GM18498 (cell line): ENCODE results near the gene COL5A2.

Source experiments
- ATAC-seq: cut with Tn5 transposase; IDR thresholded peaks from one replicate; pipeline ENCODE4 v1.9.1; 2021; ENCODE audit warnings: mild to moderate bottlenecking, moderate library complexity; ENCODE audit not compliant: unreplicated experiment

COL5A2 gene

GRCh38 chr2:189150033-189150432 is 29.5 kb downstream of the COL5A2 start:
- ATAC-seq = no peak

- ATAC-seq = no peak
Observed at GRCh38 chr2:189147989-189148388, 31.6 kb downstream of the COL5A2 start.

DNA sequence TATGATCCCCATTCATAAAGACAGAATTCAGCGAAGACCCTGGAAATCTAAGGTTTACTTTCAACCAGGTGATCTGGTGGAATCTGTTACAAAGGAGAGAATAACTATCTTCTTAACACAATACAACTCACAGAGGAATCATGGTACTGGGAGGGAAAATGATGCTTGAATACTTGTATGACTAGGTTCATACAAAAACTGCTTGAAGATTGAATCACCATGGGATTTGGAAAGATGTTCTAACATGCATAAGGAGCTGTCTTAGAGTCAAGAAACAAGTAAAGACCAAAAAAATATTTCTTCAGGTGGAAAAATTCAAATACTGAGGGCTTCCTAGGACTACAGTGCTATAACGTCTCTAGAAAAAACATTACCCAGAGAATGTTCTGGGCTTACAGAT is 32.2 kb downstream of the COL5A2 start:
- ATAC-seq = no peak

DNA sequence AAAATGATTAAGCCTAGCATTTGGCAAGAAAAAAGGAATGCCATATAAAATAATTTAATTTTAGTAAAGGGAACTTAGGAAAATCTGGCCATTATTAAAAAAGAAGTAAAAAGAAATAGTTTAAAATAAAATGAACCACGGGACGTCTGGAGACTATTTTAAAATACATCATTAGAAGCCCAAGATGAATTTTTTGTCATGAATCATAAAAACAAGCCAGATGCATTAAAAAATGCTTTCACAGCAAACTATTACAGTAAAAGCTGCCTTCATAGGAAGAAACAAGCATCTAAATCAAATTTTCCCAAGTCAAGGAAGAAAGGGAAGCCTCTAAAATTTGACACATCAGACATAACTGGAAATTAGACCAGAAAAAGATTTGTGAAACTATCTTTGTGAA is 33.0 kb downstream of the COL5A2 start:
- no peak for ATAC-seq

DNA sequence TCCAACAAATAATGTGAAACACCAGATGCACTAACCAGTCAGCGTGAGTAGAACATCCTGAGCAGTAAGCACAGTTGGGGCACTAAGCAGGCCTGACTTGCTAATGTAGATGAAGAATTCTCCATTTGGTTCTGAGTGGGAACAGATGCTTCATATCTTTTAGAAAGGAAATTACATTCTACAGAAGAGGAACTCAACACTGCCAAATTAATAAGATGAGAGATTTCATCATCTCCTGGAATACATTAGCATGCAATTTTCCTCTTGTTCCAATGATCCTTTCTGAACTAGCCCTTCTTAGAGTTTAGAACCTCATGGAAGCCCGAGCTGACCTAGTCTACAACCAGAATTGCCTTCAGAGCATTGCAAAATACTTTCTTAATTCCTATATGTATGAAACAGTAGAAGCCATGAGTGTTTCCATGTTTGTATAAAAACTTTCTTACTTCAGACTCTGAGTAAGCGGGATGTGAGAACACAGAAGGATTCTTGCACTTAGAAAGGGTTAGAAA is 34.8 kb downstream of the COL5A2 start:
- no peak for ATAC-seq

DNA sequence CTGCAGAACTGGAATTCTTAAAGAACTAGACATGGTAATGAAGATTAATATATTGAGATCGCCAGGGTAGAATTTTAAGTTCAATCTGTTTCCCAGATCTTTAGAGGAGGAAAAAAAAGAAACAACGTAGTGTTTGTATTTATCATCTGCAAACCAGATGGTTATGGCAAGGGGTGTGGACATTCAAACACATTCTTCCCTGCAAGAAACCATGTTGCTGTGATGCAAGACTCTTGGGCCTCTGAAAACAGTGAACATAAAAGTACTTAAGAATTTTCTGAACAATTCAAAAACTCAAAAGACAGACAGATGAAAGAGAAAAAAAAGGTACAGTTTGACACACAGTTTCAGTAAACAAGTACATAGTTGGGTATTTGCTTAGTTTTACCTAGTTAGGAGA is 35.6 kb downstream of the COL5A2 start:
- ATAC-seq = no peak

DNA sequence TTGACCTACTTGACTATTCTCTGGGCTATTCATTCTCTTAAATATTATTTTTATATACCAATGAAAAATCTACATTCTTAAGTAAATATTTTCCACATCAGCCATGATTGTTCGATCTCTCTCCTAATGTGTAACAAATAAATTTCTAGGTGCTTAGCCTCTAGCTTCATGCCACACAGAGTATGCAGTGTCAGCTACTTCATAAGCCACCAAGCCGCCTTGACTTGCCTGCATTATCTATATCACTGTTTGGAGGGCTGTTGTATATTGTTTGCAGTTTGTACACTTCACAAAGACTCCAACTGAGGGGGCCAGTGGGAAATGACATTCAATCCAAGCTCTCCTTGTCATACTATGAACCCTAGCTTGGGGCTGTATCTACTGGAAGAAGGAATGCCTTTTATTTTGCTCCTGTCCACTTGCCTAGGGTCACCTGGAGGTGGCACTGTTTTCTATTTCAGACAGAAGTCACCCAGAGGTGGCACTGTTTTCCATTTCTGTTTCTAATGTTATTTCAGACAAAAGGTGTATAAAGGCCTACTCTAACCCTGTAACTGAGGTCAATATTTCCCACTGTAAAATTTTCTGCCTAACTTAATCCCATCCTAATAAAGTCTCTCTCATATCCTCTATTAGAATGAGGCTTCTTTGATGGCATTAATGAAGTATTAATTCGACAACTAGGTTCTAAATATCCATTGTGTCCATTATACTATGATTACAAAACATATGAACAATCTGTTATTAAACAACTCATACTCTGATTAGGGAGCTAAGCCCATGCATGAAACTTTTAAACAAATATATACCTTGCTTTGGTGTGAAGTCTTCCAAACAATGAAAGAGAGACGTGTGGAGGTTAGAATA is 36.4 kb downstream of the COL5A2 start:
- ATAC-seq = peak; percentile 99

DNA sequence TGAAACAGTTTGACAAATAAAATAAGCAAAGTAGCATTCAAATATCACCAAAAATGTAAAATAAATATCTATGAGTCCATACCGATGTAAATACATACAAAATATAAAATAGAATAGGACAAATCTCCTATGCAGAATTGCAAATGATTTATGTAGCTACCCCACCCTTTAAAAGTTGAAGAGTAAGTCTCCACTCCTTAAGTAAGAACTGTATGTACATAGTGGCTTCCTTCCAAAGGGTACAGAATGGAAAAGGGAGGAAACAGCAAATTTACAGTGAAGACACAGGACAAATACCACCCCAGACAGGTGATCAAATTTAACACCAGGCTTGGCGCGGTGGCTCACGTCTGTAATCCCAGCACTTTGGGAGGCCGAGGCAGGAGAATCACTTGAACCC is 40.8 kb downstream of the COL5A2 start:
- ATAC-seq = no peak

GRCh38 chr2:189137519-189137918 is 42.0 kb downstream of the COL5A2 start:
- no peak for ATAC-seq

- no peak for ATAC-seq
Observed at GRCh38 chr2:189134485-189134884, 45.1 kb downstream of the COL5A2 start.

DNA sequence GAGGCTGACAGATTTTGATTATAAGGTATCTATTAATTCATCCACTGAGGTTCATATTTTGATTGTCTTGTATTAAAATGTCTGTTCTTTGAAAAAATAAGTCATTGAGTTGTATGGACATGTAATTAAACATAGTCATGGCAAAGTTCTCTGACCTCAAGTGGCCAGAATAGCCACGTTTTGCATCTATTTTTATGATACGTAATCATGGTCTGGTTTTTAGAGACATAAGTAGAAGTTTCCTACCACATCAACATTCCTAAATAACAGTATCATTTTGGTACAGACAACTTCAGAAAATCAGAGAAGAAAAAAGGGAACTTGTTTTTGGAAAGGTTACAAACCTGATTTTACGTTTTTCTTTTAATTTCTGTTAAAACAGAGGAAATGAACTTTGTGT is 47.6 kb downstream of the COL5A2 start:
- no peak for ATAC-seq

GRCh38 chr2:189129971-189130370 is 49.6 kb downstream of the COL5A2 start:
- no peak for ATAC-seq

DNA sequence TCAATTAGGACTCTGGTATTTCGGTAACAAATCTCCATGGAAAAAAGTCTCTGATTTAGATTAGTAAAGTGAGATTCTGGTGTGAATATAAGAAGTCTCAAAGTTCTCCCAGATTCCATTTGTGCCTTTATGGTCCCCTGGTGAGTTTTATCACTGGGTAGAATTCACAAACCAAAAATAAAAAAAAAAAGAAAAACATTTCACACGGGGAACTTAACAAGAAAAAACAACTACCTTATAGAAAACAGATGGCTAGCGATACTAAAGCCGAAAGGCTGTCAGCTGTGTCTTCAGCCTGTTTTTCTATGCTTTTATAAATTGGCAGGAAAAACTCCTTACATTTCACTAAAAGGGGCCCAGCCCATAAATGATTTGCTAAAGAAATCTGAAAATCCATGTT is 50.6 kb downstream of the COL5A2 start:
- no peak for ATAC-seq

DNA sequence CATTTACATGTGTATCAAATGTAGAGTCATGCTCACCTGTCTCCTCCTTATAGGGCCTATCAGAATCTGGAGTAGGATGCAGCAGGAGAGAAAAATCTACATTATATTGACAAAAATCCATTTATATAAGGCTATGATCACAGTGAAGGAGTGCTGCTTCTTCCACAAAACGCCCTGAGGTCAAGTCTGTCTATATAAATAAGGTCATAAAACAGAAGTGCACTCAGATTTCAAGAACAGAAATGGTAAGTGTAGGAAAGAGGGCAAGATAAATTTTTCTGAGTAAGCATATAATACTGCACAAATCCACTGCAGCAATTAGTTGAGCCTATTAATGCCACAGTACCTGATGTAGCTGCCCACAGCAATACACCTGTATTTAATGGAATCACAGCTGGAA is 51.8 kb downstream of the COL5A2 start:
- ATAC-seq = no peak

GRCh38 chr2:189125195-189125594 is 54.4 kb downstream of the COL5A2 start:
- no peak for ATAC-seq

GRCh38 chr2:189124175-189124574 is 55.4 kb downstream of the COL5A2 start:
- ATAC-seq = no peak

- no peak for ATAC-seq
Observed at GRCh38 chr2:189118386-189118785, 61.2 kb downstream of the COL5A2 start.

- ATAC-seq = no peak
Observed at GRCh38 chr2:189116979-189117378, 62.6 kb downstream of the COL5A2 start.

DNA sequence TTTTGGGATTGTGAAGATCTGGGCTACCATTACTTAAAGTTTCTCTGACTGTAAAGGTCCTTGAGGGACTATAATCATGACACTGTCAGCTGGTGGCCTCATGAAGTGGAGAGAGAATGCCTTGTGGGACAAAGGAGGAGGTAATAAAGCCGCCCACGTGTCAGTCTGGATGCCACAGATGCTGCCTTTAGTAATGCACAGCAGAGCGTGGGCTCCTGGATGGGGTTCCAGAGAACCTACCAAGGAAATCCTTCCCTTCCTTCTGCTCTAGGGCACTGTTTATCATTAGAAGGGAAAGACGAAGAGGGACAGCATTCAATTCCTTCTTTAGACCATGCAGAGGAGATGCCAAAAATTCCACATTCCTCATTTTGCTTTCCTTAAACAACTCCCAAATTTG is 63.5 kb downstream of the COL5A2 start:
- no peak for ATAC-seq

DNA sequence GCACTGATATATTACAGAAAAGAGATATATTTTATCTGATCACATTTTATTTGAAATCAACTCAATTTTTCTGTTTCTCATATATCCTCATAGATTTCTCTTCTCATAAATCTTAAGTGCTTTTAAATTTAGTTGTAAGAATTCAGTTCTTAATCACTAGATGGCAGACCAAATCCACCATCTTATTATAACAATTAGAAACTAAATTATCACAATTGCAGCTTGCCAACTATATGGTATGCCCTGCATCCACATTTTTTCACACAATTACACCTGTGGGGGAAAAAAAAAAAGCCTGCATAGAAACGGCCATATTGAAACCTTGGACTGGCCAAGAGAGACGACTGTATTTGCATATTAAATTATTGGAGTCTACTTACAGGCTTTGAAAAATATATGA is 64.4 kb downstream of the COL5A2 start:
- no peak for ATAC-seq

GRCh38 chr2:189113963-189114362 is 65.6 kb downstream of the COL5A2 start:
- no peak for ATAC-seq

DNA sequence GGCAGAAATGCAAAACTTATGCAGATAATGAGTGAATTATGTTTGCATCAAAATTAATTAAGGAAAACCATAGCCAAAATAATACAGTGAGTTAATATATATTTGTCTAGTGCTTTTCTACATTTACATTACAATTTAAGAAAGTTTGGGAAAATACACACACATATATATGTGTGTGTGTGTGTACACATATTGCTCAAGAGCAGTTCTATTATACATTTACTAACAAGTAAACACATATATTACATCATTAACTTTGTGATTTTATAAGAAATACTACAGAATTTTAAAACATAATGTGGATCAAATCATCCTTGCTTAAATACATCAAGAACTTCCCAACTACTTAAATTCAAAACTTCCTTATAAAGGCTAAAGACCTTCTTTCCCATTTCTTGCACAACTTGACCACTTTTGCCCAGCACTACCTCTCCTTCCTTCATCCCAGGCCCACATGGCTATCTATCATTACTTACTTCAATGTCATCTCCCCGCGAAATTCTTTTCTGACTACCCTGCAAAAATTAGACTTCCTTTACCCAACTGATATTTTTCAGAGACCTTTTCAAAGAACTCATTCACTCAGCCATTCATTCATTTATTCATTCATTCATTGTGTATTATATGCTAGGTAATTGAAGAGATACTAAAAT is 68.4 kb downstream of the COL5A2 start:
- ATAC-seq = no peak
